H1 (cell line): ENCODE data around the gene HACL1.

ENCODE experiments used
- PHF8 ChIP-seq: fragments of 200-600 bp; sonication (generic); conservative IDR thresholded peaks from 2 replicates; pipeline ENCODE4 v1.7.1; 2012; ENCODE audit warnings: low read depth, mild to moderate bottlenecking, inconsistent platforms, low read length, moderate library complexity
- TF ChIP-seq, protein P1 (sequence below): IDR thresholded peaks from 2 replicates; pipeline ENCODE4 v1.6.1; 2012; ENCODE audit warnings: inconsistent platforms

DNA sequence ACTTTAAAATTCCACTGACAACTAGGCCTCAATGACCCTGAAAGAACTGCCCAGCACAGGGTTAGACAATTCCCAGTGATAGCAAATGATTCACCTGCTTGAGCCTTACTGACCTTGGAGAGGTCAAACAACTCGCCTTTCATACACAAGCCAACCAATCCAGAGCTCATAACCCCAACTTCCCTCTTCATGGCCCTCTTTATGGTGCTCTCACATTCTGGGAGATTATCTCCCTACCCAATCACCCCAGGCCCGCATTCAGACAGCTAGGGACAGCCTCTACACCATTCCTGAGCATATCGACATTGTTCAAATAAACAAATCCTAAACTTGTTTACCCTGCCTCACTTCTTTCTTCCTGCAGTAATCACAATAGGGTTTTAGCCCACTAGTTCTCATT is 47.6 kb downstream of the HACL1 start:
- TF ChIP-seq, protein P1, sequence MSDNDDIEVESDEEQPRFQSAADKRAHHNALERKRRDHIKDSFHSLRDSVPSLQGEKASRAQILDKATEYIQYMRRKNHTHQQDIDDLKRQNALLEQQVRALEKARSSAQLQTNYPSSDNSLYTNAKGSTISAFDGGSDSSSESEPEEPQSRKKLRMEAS: no peak
- TF ChIP-seq PHF8: no peak
